ENCODE data around the gene APLP1. TPM values are rescaled to one million over a fixed set of nuclear protein-coding genes. Genes with fewer than 3 reads are reported as not detected.

Gene APLP1
- total RNA-seq, 1 donor from 2014 or later = 8.4 TPM

- TF ChIP-seq, protein P1, sequence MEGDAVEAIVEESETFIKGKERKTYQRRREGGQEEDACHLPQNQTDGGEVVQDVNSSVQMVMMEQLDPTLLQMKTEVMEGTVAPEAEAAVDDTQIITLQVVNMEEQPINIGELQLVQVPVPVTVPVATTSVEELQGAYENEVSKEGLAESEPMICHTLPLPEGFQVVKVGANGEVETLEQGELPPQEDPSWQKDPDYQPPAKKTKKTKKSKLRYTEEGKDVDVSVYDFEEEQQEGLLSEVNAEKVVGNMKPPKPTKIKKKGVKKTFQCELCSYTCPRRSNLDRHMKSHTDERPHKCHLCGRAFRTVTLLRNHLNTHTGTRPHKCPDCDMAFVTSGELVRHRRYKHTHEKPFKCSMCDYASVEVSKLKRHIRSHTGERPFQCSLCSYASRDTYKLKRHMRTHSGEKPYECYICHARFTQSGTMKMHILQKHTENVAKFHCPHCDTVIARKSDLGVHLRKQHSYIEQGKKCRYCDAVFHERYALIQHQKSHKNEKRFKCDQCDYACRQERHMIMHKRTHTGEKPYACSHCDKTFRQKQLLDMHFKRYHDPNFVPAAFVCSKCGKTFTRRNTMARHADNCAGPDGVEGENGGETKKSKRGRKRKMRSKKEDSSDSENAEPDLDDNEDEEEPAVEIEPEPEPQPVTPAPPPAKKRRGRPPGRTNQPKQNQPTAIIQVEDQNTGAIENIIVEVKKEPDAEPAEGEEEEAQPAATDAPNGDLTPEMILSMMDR (conservative IDR thresholded peaks at IDR 0.05; ENCODE audit: low read depth, low read length) = no peak
- no peak overlapping the region for H3K4me3 ChIP-seq (ENCODE audit: low read depth, low read length)
- no peak for DNase-seq (ENCODE audit: low read depth)
Observed at GRCh38 chr19:35894342-35894741, 26.0 kb downstream of the APLP1 start.

DNA sequence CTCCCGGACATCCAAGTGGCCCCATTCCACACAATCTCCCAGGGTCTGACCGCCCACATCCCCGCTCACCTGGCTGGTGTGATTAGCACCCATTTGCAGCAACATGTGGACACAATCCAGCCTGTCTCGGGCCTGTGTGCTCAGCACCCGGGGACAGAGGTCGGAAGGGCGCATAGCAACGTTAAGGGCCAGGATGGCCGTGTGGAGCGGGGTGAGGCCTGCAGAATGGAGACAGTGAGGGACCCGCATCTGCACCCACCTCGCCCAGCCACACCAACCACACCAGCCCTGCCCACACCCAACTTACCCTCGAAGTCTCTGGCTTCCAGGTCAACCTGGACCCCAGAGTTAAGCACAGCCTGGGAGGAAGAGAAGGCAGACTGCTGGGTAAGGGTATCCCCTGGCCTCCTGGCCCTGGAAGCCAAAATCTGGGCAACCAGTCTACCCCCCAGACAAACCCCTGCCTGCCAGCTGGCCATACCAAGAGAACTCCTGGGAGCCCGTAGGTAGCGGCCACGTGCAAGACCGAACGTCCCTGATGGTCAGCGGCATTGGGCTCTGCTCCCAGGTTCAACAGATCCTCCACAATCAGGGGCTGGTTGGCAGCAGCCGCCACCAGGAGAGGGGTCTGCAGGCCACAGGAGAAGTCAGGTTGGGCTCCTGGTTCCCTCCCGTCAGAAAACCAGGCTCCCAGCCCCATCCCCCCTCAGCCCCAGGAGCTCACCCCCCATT is 27.7 kb downstream of the APLP1 start:
- TF ChIP-seq, protein P1 (conservative IDR thresholded peaks at IDR 0.05; ENCODE audit: low read depth, low read length) = no peak
- DNase-seq (ENCODE audit: low read depth) = no peak
- no peak overlapping the region for H3K4me3 ChIP-seq (ENCODE audit: low read depth, low read length)

DNA sequence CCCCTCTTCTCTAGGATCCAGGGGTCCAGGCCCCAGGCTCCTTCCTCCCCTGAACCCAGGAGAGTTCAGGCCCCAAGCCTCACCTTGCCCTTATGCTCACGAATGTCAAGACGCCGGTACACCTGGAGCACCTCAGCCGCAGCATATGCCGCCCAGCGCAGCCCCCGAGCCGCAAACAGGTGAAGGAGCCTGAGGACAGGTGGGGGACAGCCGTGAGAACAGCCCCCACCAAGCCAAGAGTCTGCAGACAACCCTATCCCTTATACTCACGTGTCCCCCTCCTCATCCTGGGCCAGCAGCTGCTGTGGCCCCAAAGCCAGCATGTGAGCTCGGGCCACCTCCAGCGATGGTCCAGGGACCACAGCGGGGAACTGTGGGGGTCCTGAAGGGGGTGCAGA is 28.3 kb downstream of the APLP1 start:
- no peak overlapping the region for H3K4me3 ChIP-seq (ENCODE audit: low read depth, low read length)
- TF ChIP-seq, protein P1 (conservative IDR thresholded peaks at IDR 0.05; ENCODE audit: low read depth, low read length) = no peak
- DNase-seq (ENCODE audit: low read depth) = no peak

DNA sequence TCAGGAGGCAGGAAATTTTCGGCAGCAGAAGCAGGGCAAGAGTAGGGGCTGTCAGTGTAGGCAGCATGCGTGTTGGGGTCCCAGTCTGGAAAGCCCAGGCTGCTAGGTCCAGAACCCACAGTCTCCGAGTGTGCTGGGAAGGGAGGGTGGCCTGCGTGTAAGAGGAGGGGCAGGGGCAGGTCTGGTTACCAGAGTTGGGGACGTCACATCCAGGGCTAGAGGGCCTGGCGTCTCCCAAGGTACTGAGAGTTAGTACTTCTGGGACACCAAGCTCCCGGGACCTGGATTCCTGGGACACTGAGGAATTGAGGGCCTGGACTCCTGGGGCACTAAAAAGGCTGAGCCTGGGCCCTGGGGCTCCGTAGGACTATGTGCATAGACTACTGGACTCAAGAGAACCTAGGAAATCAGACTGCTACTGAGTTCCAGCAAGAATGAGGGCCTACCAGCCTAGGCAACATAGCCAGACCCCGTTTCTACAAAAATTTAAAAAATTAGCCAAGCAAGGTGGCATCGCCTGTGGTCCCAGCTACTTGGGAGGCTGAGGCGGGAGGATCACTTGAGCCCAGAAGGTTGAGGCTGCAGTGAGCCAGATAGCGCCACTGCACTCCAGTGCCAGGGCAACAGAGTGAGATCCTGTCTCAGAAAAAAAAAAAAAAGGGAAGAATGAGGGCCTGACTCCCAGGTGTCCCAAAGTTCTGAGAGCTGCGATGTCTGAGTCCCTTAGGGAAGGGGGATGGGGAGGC is 29.5 kb downstream of the APLP1 start:
- no peak for DNase-seq (ENCODE audit: low read depth)
- H3K4me3 ChIP-seq (ENCODE audit: low read depth, low read length) = peak overlapping the region; percentile 78
- TF ChIP-seq, protein P1 (conservative IDR thresholded peaks at IDR 0.05; ENCODE audit: low read depth, low read length) = no peak

GRCh38 chr19:35898499-35898809 is 30.1 kb downstream of the APLP1 start:
- DNase-seq (ENCODE audit: low read depth) = no peak
- TF ChIP-seq, protein P1 (conservative IDR thresholded peaks at IDR 0.05; ENCODE audit: low read depth, low read length) = no peak
- H3K4me3 ChIP-seq (ENCODE audit: low read depth, low read length) = peak overlapping the region; percentile 78

DNA sequence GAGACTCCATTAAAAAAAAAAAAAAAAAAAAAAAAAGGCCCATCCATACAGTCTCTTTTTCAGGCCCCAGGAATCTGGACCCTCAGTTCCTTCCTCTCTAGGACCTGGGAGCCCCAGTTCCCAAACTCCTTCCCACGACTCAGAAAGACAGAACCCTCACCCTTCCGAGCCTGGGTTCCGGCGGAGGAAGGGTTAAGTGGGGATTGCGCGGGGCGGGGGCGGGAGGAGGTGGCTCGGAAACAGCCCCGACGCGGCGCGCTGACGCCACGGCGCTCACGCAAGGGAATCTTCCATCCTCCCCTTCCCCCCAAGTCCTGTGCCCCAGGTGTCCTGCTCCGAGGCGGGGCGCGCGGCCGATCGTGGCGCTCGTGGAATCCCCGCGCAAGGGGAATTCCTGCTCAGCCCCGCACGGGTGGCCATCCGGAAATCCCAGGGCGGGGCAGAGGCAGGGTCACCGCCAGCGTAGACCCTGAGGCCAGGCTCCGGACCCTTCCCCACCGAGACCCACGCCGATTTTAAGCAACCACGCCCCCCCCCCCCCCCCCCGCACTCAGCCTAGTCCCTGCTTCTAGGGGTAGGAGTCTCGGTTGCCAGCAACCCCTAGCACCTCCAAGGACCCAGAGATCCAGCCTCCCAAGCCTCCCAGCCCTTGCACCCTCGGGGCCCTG is 31.3 kb downstream of the APLP1 start:
- TF ChIP-seq, protein P1 (conservative IDR thresholded peaks at IDR 0.05; ENCODE audit: low read depth, low read length) = no peak
- DNase-seq (ENCODE audit: low read depth) = no peak
- peak overlapping the region; percentile 78 for H3K4me3 ChIP-seq (ENCODE audit: low read depth, low read length)

All from epithelial cell of proximal tubule (primary cell).